ENCODE data around the gene MINK1.
"Not testable (repeated sequence)": the region's sequence is repeated elsewhere in the genome, so short reads cannot be mapped to it uniquely, and the experiment has no call there.

MINK1 gene

DNA sequence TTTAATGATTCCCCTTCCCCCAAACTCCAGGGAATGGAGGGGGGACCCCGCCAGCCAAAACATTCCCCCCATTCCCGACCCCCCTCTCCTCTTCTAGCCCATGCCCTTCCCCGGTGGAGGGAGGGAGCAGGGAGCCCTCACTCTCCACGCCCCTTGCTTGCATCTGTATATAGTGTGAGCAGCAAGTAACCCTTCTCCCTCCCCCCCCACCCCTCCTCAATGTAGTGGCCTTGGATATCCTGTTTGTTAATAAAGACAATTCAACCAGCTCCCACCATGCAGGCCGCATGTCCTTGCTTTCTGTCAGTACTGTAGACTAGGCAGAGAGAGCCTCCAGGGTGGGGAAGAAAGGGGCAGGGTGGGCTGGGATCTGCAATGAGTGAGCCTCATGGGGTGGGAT lies 64.6 kb downstream of the MINK1 start:
- DNase-seq: peak in 1 of 58 donors; percentile 13

DNA sequence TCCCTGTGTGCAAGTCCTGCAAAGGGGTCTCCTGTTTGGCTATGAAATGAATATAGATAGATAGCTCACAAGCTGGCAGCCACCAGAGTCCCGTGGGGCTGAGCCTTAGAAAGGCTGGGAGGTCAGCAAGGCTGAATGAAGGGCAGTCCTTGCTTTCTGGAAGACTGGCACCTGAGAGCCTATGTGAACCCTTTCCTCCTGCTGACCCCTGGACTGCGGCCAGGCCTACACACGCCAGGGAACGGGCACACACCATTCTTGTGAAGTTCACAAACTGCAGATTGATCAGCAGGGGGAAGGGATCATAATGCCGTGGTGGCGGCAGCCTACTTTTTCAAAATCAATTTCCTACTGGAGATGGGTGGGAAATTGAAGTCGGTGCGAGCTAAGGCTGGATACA lies 65.2 kb downstream of the MINK1 start:
- DNase-seq: no peak

DNA sequence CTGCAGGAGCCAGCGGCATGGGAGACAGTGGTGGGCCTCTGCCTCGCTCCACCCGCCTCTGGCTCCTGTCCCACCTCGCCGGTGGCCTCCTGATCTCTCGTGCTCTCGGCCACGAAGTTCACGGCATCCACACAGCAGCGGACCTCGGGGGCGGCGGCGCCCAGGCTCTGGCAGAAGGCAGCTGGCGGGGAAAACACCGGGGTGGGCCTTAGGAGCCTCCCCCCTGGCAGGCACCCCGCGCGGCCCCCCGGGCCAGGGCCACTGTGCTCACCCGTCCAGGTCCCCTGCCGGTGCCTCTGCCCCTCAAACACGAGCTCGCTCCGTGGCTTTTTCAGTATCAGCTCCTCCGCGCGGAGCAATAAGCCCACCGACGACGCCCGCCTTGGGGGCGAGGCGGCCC lies 65.8 kb downstream of the MINK1 start:
- DNase-seq: no peak

DNA sequence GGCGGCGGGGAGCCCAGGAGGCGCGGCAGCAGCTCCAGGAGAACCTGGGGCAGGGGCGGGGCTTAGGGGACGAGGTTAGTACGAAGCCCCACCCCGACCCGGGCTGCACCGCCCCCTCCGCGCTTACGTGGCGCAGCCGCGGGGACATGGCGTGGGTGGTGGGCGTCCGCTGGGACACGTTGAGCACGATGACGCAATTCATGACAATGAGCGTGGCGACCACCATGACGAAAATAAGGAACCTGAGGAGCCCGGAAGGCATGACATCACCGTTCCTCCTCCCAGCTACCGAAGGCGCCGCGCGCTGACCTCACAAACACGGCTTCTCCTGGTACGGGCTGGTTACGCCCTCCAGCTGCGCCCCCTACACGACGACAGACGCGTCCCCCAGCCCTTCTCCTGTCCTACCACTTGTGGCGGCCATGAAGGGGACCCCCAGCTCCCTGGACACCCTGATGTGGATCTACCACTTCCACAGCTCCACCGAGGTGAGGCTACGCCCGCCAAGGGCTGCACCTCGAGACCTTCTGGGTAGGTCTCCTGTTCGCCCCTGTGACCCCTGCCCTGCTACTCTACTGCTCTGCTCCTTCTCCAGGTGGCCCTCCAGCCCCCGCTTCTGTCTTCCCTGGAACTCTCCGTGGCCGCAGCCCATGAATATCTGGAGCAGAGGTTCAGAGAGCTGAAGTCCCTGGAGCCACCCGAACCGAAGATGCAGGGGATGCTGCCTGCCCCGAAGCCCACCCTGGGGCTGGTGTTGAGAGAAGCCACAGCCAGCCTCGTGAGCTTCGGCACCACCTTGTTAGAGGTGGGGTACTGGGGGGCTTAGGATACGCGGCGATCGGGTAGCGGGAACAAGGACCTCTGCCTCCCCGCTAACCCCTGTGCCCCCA lies 66.4 kb downstream of the MINK1 start, which contains the start of gene C17orf107:
C17orf107 (plus strand) TSS at position 196 of the 890 bp plus-strand sequence; CDS start at position 423, 227 bp downstream.
- DNase-seq: peak in 47 of 58 donors; percentile 13 to 80 (median 51)

DNA sequence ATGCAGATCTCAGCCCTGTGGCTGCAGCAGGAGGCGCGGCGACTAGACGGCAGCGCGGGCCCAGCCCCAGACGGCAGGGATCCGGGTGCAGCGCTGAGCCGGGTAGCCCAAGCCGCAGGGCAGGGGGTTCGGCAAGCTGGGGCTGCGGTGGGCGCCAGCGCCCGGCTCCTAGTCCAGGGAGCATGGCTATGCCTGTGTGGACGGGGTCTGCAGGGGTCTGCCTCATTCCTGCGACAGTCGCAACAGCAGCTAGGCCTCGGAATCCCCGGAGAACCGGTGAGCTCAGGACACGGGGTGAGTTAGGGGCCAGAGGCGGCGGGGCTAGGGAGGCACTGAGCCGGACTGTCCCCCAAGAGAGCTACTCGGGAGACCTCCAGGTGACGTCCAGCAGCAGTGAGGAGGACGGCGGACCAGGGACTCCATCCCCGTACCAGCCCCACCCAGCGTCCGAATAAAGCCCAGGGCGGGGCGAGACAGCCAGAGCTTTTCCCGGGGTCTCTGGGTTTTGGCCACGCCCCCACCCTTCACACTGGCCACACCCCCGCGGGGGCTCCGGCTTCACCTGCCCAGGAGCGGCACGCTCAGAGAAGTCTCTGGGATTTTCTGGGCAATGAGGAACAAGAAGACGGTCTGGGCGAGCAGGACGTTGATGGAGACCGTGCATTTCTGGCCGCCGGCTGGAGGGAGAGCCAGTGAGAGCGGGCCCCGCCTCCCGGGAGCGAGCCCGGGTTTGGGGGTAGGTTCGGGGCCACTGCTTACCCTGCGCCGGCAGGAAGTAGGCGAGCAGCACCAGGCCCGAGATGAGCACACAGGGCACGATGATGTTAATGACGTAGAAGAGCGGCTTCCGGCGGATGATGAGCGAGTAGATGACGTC lies 67.3 kb downstream of the MINK1 start:
- DNase-seq: peak in 2 of 58 donors; percentile 3 to 9

DNA sequence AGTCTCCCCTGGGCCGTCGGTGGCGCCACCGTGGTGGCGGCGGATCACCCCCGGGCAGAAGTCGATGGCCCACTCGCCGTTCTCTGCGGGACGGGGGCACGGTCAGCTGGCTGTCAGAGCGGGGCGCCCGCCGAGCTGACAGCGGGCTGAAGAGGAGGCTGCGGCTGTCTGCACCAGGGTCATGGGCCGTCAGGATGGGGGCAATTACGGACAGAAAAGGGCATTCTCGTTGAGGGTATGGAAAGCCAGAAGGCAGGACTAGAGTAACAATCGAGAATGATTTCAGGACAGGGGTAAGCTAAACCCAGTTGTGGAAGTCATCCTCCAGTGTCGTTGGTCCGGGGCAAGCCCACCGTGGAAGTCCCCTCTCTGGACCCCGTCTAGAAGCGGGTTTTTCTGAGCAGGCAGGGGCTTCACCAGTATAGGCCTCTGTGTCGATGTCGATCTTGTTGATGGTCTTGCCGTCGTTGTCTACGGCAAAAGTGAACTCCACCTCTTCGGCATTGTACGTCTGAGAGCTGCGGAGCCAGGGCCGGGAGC lies 68.0 kb downstream of the MINK1 start:
- DNase-seq: no peak

DNA sequence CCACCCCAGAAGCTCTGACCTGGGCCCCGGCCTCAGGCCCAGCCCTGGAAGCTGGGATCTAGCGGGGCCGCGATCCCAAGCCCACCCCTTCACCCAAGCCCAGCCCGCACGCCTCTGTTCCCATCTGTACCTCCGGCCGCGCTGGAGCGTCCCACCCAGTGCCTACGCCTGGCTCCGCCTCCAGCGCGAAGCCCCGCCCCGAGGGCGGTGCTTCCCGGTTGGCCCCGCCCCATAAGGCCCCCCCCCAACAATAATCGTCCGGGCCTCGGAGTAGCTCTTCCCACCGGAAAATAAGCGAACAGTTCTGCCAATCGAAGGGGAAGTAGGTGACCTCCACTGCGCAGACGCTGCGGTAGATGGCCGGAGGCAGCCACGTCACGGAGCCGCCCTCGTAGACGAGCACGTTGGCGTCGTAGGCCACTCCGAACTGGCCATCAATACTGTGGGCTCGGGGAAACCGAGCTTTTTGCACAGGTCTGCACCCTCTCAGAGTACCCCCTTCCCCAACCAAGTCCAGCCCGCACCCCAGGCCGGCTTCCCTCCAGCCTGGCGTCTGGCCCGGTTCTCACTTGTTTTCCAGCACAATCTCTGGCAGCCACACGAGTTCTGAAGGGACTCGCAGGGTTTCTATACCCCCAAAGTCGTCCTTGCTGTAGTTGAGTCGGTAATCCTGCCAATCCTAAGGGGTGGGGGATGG lies 68.7 kb downstream of the MINK1 start:
- DNase-seq: peak in 33 of 58 donors; percentile 16 to 78 (median 46)

DNA sequence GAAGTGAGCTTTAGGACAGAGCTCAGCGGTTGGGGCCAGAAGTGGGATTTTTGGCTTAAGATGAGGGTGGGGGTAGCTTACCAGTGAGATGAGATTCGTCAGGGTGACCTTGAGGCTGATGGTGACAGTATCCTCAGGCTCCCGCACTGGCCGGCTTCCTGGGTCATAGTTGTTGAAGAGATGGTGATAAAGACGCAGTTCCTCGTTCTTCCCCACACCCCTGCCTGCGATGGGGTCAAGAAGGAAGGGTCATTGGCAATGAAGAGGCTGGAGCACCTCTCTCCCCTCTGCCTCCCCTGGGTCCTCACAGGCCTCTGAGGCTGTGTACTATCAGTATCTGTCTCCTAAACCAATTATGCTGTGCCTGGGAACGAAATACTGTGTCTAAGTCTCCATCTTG lies 69.4 kb downstream of the MINK1 start:
- DNase-seq: no peak

DNA sequence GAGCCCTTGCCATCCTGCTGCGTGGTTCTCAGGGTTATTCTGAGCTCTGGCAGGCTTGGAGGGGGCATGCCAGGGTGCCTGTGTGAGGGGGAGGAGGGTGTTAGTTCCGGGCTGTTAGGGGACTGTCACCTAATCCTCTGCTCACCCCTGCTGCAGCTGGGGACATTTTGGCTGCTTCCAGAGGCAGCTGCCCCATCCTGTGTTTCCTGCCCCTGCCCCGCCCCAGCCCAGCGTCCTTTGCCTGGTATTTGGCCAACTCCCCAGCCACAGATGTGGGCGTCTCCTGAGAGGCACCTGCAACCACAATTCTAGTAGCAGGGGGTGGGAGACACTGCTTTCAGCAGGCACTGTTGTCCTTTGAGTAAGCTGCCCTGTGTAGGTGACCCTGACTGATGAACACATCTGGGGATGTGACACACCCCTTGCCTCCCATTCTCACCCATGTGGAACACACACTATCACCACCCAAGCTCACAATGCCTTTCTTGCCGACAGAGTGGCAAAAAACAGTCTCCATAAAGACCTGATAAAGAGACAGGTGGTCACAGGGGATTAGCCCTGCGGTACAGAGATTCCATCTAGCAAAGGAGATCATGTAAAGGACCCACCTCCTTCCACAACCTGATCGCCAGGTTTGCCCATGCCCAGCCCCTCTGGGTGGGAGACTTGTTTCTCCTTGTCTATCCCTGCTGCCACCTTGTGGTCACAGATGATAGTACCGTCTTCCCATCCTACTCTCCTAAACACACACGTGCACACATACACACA lies 70.1 kb downstream of the MINK1 start, which contains the start of gene CHRNE:
CHRNE (minus strand) TSS at position 48 of the 768 bp plus-strand sequence; CDS start at position 13, 35 bp downstream.
- DNase-seq: peak in 51 of 58 donors; percentile 7 to 79 (median 44)

DNA sequence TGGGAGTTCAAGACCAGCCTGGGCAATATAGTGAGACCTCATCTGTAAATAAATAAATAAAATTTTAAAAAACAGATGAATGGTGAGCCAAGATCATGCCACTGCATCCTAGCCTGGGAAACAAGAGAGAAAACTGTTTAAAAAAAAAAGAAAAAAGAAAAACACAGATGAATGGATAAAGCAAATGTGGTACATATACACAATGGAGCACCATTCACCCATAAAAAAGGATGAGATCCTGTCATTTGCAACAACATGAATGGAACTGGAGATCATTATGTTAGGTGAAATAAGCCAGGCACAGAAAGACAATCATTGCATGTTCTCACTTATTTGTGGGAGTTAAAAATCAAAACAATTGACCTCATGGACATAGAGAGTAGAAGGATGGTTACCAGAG lies 73.5 kb downstream of the MINK1 start:
- DNase-seq: not testable (repeated sequence)

DNA sequence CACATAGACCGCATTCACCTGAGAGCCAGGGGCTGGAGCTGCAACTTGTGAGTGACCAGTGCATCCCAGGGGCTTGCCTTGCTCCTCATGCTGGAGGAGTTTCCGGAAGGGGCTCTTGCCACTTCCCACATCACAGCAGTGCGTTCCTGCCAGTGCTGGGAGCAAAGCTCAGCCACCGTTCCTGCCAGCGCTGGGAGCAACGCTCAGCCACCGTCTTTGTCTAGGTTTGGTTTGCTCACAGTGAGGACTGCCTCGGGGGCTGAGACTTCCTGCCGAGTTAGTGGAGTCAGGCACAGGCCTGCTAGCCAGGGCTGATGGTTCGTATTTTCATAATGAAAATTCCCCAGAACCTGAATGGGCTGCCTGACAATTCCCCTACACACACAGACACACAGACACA lies 75.2 kb downstream of the MINK1 start:
- peak in 3 of 58 donors; percentile 10 to 23 (median 18) for DNase-seq

DNA sequence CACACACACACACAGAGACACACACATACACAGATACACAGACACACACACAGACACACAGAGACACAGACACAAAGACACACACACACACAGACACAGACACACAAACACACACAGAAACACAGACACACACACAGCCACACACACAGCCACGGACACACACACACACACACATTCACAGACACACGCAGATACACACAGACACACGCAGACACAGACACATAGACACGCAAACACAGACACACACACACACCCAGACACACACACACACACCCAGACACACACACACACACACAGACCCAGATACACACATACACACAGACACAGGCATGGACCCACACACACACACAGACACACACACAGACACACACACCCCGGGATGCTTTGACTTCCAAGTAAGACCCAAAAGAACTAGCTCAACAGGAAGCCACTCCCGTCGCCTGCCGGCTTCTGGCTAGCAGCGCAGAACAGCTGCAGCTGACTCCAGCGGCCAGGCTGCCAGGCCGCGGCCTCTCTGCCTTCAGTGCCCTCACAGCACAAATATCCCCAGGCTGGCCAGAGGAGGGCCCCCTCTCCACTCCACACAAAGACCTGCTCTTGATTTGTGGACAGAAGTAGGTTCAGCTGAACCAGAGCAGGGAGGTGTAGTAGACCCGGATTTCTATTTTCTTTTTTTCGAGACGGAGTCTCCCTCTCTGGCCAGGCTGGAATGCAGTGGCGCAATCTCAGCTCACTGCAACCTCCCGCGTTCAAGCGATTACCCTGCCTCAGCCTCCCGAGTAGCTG lies 75.8 kb downstream of the MINK1 start:
- peak in 55 of 58 donors; percentile 23 to 89 (median 70) for DNase-seq

DNA sequence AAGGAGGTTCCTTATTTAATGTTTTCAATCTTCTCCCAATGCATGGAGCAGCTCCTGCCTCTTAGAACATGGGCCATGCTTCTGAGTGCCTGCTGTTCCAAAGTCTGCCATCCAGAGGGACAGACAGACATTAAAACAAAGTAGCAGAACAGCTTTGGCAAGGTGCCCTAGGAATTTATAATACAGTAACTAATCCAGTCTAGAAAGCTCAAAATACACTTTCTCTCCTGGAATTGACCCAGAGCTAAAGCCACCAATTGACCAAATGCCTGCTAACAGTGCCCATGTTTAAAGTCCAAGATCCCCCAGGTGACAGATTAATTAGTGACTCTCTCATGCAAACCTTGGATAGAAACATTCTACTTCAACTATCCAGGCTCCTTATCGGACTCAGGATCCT lies 80.9 kb downstream of the MINK1 start:
- DNase-seq: no peak

DNA sequence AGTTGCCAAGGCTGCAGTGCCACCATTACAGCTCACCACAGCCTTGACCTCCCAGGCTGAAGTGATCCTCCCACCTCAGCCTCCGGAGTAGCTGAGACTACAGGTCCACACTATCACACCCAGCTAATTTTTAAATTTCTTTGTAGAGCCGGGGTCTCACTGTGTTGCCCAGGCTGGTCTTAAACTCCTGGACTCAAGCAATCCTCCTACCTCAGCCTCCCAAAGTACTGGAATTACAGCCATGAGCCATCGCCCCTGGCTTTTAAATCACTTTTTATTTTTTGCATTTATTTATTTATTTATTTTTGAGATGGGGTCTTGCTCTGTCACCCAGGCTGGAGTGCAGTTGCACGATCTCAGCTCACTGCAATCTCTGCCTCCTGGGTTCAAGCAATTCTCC lies 81.4 kb downstream of the MINK1 start:
- not testable (repeated sequence) for DNase-seq

DNA sequence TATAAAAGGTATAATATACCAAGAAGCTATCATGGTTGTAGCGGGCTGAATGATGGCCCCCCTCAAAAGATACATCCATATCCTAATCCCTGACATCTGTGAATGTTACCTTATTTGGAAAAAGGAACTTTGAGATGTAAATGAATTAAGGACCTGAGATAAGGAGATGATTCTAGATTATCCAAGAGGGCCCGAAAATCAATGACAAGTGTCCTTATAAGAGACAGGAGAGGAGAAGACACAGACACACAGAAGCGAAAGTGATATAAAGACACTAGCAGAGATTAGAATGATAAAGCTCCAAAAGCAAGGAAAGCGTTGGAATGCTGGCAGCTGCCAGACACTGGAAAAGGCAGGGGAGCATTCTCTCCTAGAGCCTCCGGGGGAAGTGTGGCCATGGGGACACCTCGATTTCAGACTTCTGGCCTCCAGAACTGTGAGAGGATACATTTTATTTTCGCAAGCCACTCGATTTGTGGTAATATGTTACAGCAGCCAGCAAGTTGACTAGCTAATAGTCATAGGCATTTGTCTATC lies 86.4 kb downstream of the MINK1 start:
- DNase-seq: no peak

DNA sequence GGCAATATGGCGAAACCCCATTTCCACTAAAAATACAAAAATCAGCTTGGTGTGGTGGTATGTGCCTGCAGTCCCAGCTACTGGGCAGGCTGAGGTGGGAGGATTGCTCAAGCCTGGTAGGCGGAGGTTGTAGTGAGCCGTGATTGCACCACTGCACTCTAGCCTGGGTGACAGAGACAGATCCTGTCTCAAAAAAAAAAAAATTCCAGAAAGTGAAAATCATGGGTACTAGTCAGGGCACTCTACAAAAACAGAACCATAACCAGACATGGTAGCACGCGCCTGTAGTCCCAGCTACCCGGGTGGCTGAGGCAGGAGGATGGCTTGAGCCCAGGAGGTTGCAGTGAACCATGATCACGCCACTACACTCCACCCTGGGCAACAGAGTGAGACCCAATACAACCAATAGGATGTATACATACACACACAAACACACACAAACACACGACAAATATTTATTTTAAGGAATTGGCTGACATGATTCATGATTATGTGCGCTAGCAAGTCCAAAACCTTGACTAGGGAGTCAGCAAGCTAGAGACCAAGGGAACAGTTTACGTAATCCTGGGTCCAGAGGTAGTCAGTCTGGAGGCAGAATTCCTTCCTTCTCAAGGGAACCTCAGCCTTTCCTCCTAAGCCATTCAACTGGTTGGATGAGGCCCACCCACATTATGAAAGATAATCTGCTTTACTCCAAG lies 87.4 kb downstream of the MINK1 start:
- no peak for DNase-seq

DNA sequence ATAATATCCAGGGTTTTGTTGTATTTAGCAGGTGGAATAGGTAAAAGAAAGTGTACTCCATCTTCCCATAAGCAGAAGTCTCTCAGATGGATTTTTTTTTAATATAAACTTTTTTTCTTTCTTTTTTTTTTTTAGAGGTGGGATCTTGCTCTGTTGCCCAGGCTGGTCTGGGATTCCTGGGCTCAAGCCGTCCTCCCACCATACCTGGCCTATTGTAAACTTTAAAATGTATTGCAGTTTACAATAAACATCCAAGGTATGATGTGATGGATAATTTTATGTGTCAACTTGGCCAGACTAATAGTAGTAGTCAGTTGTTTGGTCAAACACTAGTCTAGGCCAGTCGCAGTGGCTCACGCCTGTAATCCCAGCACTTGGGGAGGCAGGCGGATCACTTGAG lies 88.2 kb downstream of the MINK1 start:
- DNase-seq: no peak

All from anterior cingulate cortex (tissue), 58 donors.